ENCODE results near the gene ANP32D.
"Not testable (repeated sequence)": the region's sequence is repeated elsewhere in the genome, so short reads cannot be mapped to it uniquely, and the experiment has no call there.

Gene ANP32D

GRCh38 chr12:48472259-48472658 lies at the start of gene ANP32D:
Gene ANP32D, plus strand, starts transcription at chr12:48472559. Its CDS starts 106 bp downstream, at chr12:48472665.
- no peak for DNase-seq (ENCODE audit: low spot score)
- in situ Hi-C loops (cut with MboI; ENCODE audit: low sequenced_read_pairs, unreplicated experiment), result no loop called here
- no peak for TF ChIP-seq CTCF (IDR thresholded peaks at IDR 0.05; ENCODE audit: borderline replicate concordance, control extremely low read depth, extremely low read depth, insufficient read depth, missing control alignments)

GRCh38 chr12:48423171-48423570 lies 49.2 kb upstream of the ANP32D start:
- in situ Hi-C loops (cut with MboI; ENCODE audit: low sequenced_read_pairs, unreplicated experiment), result no loop called here
- TF ChIP-seq CTCF (IDR thresholded peaks at IDR 0.05; ENCODE audit: borderline replicate concordance, control extremely low read depth, extremely low read depth, insufficient read depth, missing control alignments), result no peak
- no peak for DNase-seq (ENCODE audit: low spot score)

- in situ Hi-C loops (cut with MboI; ENCODE audit: low sequenced_read_pairs, unreplicated experiment), result no loop called here
- DNase-seq (ENCODE audit: low spot score), result no peak
- TF ChIP-seq CTCF (IDR thresholded peaks at IDR 0.05; ENCODE audit: borderline replicate concordance, control extremely low read depth, extremely low read depth, insufficient read depth, missing control alignments), result no peak
Measured at GRCh38 chr12:48424644-48425043, 47.7 kb upstream of the ANP32D start.

GRCh38 chr12:48434016-48434415 lies 38.3 kb upstream of the ANP32D start:
- in situ Hi-C loops (cut with MboI; ENCODE audit: low sequenced_read_pairs, unreplicated experiment); DNase-seq (ENCODE audit: low spot score): not testable (repeated sequence)

- no peak for TF ChIP-seq CTCF (IDR thresholded peaks at IDR 0.05; ENCODE audit: borderline replicate concordance, control extremely low read depth, extremely low read depth, insufficient read depth, missing control alignments)
- in situ Hi-C loops (cut with MboI; ENCODE audit: low sequenced_read_pairs, unreplicated experiment), result no loop called here
- DNase-seq (ENCODE audit: low spot score), result no peak
Measured at GRCh38 chr12:48441069-48441468, 31.3 kb upstream of the ANP32D start.

GRCh38 chr12:48442179-48442847 lies 30.0 kb upstream of the ANP32D start:
- in situ Hi-C loops (cut with MboI; ENCODE audit: low sequenced_read_pairs, unreplicated experiment), result no loop called here
- no peak for TF ChIP-seq CTCF (IDR thresholded peaks at IDR 0.05; ENCODE audit: borderline replicate concordance, control extremely low read depth, extremely low read depth, insufficient read depth, missing control alignments)
- no peak for DNase-seq (ENCODE audit: low spot score)

GRCh38 chr12:48445538-48445937 lies 26.8 kb upstream of the ANP32D start:
- no peak for DNase-seq (ENCODE audit: low spot score)
- in situ Hi-C loops (cut with MboI; ENCODE audit: low sequenced_read_pairs, unreplicated experiment), result no loop called here
- TF ChIP-seq CTCF (IDR thresholded peaks at IDR 0.05; ENCODE audit: borderline replicate concordance, control extremely low read depth, extremely low read depth, insufficient read depth, missing control alignments), result no peak

Measured in GM13976 (cell line).